Stimulated activated CD4-positive, alpha-beta T cell treated with anti-CD3 and anti-CD28 coated beads, TNF-alpha, amount 100 ng/mL, for 4 hours (primary cell): Measurements from ENCODE around the gene OR10A5.
"Not testable (repeated sequence)": the region's sequence is repeated elsewhere in the genome, so short reads cannot be mapped to it uniquely, and the experiment has no call there.

ENCODE experiments used
- DNase-seq, 3 experiments: peaks; one replicate each; pipeline ENCODE4 v3.0.0-alpha.2; 2020; ENCODE audit warnings: low read depth in 3 of 3

Gene OR10A5

DNA sequence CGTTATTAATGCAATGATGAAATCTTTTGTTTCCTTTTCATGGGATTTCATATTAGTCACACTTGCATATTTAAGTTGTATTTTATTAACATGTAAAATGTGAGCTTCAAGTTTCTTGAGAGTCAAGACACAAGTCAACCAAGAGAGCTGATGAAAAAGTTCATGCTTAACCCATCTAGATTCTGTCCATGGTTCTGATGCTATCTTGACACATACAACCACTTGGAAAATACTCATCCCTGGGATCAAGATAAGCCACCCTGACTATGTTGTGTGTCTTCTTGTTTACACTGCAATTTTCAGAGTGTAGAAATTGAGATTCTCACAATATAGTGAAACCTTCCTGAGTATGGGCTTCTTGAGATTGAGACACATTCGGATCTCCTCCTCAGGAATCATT, 30.3 kb downstream of the OR10A5 start:
- DNase-seq, result no peak

- DNase-seq, result no peak
These were observed 30.8 kb downstream of the OR10A5 start, which contains the start of gene OR10A4 for GRCh38 chr11:6876325-6876724. OR10A4 (plus strand) TSS chr11:6876625; CDS start chr11:6876648, 23 bp downstream.

DNA sequence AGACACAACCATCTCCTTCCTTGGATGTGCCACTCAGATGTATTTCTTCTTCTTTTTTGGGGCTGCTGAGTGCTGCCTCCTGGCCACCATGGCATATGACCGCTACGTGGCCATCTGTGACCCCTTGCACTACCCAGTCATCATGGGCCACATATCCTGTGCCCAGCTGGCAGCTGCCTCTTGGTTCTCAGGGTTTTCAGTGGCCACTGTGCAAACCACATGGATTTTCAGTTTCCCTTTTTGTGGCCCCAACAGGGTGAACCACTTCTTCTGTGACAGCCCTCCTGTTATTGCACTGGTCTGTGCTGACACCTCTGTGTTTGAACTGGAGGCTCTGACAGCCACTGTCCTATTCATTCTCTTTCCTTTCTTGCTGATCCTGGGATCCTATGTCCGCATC, 31.4 kb downstream of the OR10A5 start:
- no peak for DNase-seq

DNA sequence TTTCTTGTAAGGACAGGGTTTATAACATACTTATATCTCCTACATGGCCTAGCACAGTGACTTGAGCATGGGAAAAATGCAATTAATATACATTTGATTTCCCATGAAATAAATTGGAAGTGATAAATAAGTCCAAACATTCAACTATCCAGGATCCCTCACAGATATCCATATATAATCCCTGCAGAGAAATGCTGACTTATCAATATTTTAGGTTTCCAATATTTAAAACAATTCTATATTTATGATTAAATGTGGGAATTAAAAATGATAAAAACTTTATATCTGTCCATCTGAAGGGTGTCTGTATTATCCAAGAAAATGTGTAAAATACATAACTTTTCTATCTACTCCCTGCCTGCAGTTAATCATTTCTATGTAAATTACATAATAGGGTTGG, 37.3 kb downstream of the OR10A5 start:
- no peak for DNase-seq

GRCh38 chr11:6887711-6888110, 42.2 kb downstream of the OR10A5 start:
- DNase-seq, result not testable (repeated sequence)

DNA sequence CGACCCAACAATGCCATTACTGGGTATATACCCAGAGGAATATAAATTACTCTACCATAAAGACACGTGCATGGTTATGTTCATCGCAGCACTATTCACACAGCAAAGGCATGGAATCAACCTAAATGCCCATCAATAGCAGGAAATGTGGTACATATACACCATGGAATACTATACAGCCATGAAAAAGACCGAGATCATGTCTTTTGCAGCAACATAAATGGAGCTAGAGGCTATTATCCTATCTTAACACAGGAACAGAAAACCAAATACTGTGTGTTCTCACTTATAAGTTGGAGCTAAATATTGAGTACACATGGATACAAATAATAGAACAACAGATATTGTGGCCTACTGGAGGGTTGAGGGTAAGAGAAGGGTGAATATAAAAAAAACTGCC, 43.3 kb downstream of the OR10A5 start:
- no peak for DNase-seq

GRCh38 chr11:6889835-6890234, 44.4 kb downstream of the OR10A5 start:
- no peak for DNase-seq

- DNase-seq, result no peak
These were observed 46.9 kb downstream of the OR10A5 start, which contains the start of gene OR2D2 for GRCh38 chr11:6892400-6892799. OR2D2 (minus strand) TSS chr11:6892500; CDS start chr11:6892500, 0 bp downstream.

- no peak for DNase-seq
These were observed 48.6 kb downstream of the OR10A5 start for GRCh38 chr11:6894097-6894496.

- no peak for DNase-seq
These were observed 49.5 kb downstream of the OR10A5 start for GRCh38 chr11:6895010-6895409.
